LHCN-M2 (cell line): ENCODE data around the gene MSI2. TPM values are rescaled to one million over a fixed set of nuclear protein-coding genes. Genes with fewer than 3 reads are reported as not detected.

Experiments
- DNase-seq: peaks from one replicate; pipeline ENCODE4 v3.0.0-alpha.2; 2012; ENCODE audit warnings: low read depth
- total RNA-seq: library from RNA; depleted of rRNA; stranded (reverse); fragments of >200 nt; gene quantifications from 2 replicates; pipeline ENCODE4 v1.2.3, GENCODE V29; 2014

The MSI2 gene
- total RNA-seq, 1 experiment from 2014 or later: 120 TPM

- no peak for DNase-seq
Measured at GRCh38 chr17:57432507-57433277, 176.4 kb downstream of the MSI2 start.

GRCh38 chr17:57433452-57433851 is 177.1 kb downstream of the MSI2 start:
- no peak for DNase-seq

- no peak for DNase-seq
Measured at GRCh38 chr17:57434361-57434760, 178.0 kb downstream of the MSI2 start.

GRCh38 chr17:57436565-57436964 is 180.2 kb downstream of the MSI2 start:
- DNase-seq: no peak

GRCh38 chr17:57438066-57438731 is 181.9 kb downstream of the MSI2 start:
- DNase-seq: no peak

- DNase-seq: no peak
Measured at GRCh38 chr17:57439651-57440050, 183.3 kb downstream of the MSI2 start.

GRCh38 chr17:57440522-57441269 is 184.4 kb downstream of the MSI2 start:
- peak; percentile 98 for DNase-seq

GRCh38 chr17:57441270-57441600 is 184.9 kb downstream of the MSI2 start:
- no peak for DNase-seq

- DNase-seq: peak; percentile 84
Measured at GRCh38 chr17:57442401-57442823, 186.1 kb downstream of the MSI2 start.

- DNase-seq: peak; percentile 99
Measured at GRCh38 chr17:57442914-57443571, 186.7 kb downstream of the MSI2 start.

GRCh38 chr17:57443781-57444180 is 187.5 kb downstream of the MSI2 start:
- peak; percentile 98 for DNase-seq

- DNase-seq: no peak
Measured at GRCh38 chr17:57444682-57445450, 188.5 kb downstream of the MSI2 start.

GRCh38 chr17:57445772-57446472 is 189.6 kb downstream of the MSI2 start:
- DNase-seq: no peak

GRCh38 chr17:57447357-57447989 is 191.2 kb downstream of the MSI2 start:
- DNase-seq: no peak

- DNase-seq: no peak
Measured at GRCh38 chr17:57447990-57448758, 191.9 kb downstream of the MSI2 start.

- no peak for DNase-seq
Measured at GRCh38 chr17:57448759-57449283, 192.5 kb downstream of the MSI2 start.

- DNase-seq: no peak
Measured at GRCh38 chr17:57451191-57451590, 194.9 kb downstream of the MSI2 start.

GRCh38 chr17:57451643-57452042 is 195.3 kb downstream of the MSI2 start:
- DNase-seq: no peak

GRCh38 chr17:57453841-57454425 is 197.6 kb downstream of the MSI2 start:
- DNase-seq: no peak
